ENCODE data around the gene CREB3L4.

Gene CREB3L4

GRCh38 chr1:153938996-153939395 lies 28.7 kb upstream of the CREB3L4 start:
- no peak for DNase-seq

DNA sequence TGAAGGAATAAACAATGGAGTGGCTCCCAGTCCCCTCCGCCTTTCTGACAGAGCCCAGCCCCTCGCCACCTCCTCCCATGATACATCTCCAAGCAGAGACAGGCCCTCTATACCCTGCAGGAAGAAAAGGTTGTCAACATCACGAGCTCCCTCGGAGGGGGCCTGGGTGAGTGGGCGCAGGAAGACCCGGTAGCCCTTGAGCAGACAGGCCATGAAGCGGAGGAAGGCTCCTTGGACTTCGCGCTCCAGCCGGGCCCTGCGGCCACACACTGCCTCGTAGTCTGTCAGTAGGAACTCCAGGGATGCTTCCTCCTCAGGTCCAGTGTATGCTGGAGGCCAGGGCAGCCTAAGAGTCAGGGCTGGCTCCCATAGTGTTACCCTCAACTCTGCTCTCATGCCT lies 28.2 kb upstream of the CREB3L4 start:
- DNase-seq = no peak

- DNase-seq = no peak
Measured at GRCh38 chr1:153940756-153941155, 26.9 kb upstream of the CREB3L4 start.

GRCh38 chr1:153941826-153942725 lies 25.6 kb upstream of the CREB3L4 start:
- DNase-seq = no peak

- no peak for DNase-seq
Measured at GRCh38 chr1:153942766-153943549, 24.7 kb upstream of the CREB3L4 start.

- no peak for DNase-seq
Measured at GRCh38 chr1:153944005-153944826, 23.5 kb upstream of the CREB3L4 start.

DNA sequence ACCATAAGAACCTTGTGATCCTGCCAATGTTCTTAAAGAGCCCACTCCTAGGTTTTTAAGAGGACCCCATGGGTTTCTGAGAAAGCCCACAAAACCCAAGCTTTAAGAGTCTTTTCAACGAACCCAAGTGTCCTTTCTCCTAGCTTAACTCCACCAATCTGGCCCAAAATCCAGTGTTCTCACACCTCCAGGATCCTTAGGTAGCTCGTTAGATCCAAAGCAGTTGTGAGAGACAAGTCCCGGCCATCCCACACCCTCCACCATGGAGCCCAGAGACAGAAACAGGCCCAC lies 22.9 kb upstream of the CREB3L4 start:
- no peak for DNase-seq

- DNase-seq = no peak
Measured at GRCh38 chr1:153945131-153945794, 22.4 kb upstream of the CREB3L4 start.

DNA sequence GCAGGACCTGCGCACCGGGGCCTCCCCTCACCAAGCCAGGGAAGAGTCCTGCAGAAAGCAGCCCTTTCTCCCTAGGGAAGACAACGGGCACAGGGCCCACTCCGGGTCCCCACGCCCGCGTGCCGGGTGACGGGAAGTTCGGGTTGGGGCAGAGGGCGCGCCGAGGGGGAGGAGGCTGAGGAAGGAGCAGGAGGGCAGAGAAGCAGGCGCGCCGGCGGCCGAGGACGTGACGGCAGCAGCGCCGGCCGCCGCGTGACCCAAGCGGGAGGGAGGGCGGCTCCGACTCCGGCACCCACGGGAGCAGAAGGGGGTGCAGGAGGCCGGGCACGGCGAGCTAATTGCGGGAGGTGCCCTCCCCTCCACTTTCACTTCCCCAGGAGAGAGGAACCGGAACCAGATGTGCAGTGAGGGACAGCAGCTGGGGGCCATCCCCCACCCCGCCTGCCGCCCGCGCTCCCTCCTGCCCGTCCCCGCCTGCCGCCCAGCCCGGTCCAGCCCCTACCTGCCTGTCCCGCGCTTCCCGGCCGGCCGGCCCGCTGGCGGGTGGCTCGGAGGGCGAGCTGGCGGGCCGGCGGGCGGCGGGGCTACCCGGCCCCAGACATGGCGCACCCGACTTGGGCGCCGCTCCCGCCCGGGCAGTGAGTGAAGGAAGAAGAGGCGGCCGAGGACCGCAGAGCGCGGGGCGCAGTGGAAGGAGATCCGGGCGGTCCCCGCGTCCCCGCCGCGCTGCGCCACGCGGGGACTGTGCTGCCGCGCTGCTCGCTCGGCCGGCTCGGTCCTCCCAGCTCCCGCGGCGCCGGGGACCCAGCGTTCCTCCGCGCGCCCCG lies 21.7 kb upstream of the CREB3L4 start:
- peak in 1 of 2 experiments; percentile 45 for DNase-seq

GRCh38 chr1:153946622-153947241 lies 21.0 kb upstream of the CREB3L4 start, which contains the start of gene DENND4B:
Gene DENND4B, minus strand, starts transcription at chr1:153946718. Its CDS starts 2,344 bp downstream, at chr1:153944374.
- peak; percentile 72 to 84 for DNase-seq

DNA sequence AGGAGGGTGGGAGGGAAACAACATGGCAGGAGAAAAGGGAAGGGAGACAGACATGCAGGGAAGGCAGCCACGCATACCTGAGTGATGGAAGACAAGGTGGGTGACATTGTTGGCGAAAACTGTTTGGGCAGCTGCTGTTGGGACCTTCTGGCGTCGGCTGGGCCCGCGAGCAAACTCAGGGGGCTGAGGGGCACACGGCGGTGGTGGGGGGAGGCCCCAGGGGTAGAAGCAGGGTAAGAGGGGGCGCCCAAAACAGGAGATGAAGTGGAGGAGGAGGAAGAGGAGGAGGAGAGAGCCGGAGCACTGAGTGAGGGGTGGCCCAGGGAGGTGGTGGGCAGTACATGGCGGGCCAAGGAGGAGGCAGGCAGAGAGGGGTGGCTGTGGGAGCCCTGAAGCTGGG lies 16.5 kb upstream of the CREB3L4 start:
- no peak for DNase-seq

DNA sequence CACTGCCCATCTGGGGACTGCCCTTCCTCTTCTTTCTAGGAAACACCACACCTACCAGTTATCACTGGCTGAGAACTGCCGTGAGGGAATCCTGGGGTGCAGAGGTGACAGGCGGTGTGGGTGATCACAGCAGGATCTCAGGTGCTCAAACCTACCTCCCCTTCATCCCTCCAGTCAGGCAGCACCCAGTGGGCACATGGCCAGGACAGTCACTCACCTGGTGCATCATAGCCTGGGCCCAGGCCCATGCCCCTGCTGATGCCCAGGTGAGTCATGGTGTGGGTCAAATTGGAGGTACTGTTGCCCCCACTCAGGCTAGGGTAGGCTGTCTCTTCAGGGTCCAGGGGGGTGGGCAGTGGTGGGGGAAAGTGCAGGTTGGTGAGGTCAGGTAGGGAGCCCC lies 15.9 kb upstream of the CREB3L4 start:
- no peak for DNase-seq

GRCh38 chr1:153953859-153954365 lies 13.8 kb upstream of the CREB3L4 start:
- no peak for DNase-seq

DNA sequence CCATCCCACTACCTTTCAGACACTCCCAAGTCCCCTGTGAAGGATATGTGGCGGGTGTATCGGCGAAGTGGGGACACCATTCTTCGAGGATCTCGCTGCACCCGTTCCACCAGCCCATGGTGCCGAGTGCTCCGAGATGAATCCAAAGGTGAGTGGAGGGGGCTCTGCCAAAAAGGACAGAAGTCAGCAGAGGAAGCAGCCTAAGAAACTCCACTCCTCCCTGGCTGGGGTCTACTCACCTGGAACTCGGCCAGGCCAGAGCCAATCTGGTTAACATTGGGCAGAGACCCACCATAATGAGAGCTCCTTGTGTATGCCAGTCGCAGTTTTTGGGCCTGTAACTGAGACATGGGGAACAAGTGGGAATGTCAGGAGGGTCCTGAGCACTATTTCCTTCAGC lies 12.9 kb upstream of the CREB3L4 start:
- DNase-seq = no peak

GRCh38 chr1:153956997-153957715 lies 10.5 kb upstream of the CREB3L4 start:
- DNase-seq = no peak

DNA sequence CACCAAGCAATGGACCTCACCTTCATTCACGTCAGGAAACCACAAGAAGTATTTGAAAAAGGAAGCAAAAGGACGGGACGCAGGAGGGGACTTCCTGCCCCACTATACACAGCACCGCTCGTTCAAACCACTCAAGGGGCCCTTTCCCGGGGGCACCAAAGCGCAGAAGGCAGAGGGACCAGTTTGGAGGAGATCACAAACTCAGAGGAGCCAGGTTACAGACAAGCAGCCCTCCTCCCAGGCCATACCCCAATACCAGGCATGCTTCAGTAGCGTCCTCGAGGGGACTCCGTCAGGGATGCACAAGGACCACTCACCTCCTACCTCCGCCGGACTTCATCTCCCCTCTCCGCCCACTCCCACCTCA lies 10.0 kb upstream of the CREB3L4 start:
- no peak for DNase-seq

DNA sequence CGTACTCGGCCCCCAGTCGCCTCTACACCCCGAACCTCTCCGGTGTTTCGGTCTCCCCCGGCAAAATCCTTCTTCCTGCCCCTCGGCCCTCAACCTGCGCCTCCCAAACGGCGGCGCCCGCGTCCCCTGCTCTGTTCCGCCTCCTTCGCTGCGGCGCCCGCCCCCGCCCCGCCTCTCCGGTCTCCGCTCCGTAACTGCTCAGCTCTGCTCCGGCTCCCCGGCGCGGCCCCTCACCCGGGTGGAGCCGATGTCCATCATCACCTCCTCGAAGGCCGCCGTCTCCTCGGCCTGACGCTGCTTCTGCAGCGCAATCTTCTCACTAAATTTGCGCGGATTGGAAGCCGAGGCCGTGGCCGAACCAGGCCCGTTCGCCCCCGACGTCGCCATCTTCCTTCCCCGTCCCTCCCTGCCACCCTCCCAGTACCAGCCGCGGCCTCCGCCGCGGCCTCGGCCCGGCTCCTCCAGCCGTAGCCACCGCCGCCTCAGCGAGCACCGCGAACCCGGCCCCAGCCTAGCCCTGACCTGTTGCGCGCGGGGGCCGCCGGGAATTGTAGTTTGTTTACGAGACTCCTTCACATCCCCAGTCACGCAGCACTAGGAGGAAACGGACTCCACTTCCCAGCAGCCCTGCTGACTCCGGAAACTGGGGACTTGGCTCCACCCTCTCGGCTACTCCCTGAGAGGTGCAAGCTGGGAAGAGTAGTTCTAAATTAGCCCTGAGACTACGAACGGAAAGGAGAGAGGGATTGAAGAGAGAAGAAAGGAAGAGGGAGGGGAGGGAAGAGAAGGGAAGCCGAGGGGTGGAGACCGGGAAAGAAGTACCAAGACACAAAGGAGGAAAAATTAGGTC lies 9.4 kb upstream of the CREB3L4 start, which contains the start of gene CRTC2:
CRTC2 (minus strand) TSS at position 502 of the 850 bp plus-strand sequence; CDS start at position 387, 115 bp downstream.
- DNase-seq = peak; percentile 99

- no peak for DNase-seq
Measured at GRCh38 chr1:153958961-153959260, 8.8 kb upstream of the CREB3L4 start.

GRCh38 chr1:153959454-153959853 lies 8.2 kb upstream of the CREB3L4 start:
- DNase-seq = no peak
